Astrocyte (in vitro differentiated cells and primary cell): Measurements from ENCODE around the gene CIDEB.

Experiments used
- CTCF ChIP-seq: IDR thresholded peaks from 2 replicates; pipeline ENCODE4 v1.5.1; 2011; ENCODE audit warnings: low read depth, mild to moderate bottlenecking, inconsistent platforms, low read length, moderate library complexity; ENCODE audit not compliant: insufficient read depth
- EZH2 ChIP-seq: IDR thresholded peaks from 2 replicates; pipeline ENCODE4 v1.6.1; 2012; ENCODE audit warnings: mild to moderate bottlenecking, low read length, inconsistent platforms; ENCODE audit not compliant: insufficient read depth

GRCh38 chr14:24280797-24281460 is 26.8 kb downstream of the CIDEB start:
- TF ChIP-seq CTCF (no peak), EZH2 (no peak)
